Adrenal gland (tissue), 12 donors: Measurements from ENCODE around the gene EYS. TPM values are rescaled to one million over a fixed set of nuclear protein-coding genes. Genes with fewer than 3 reads are reported as not detected.

Experiments
- DNase-seq, 7 donors: peaks; one replicate each; pipeline ENCODE4 v3.0.0-alpha.2; 2019 to 2020
- H3K27ac ChIP-seq, 5 donors: fragments of 200-600 bp; sonication (generic) in 4 of 5; 1 replicate in 3 of 5; 2 replicates in 2 of 5; pipeline versions ENCODE4 v1.5.1 to v1.8.0; 2016 to 2020; ENCODE audit warnings: mild to moderate bottlenecking in 1 of 5
- H3K27me3 ChIP-seq: fragments of 200-600 bp; 2 replicates; pipeline ENCODE4 v1.8.0; 2021
- H3K36me3 ChIP-seq, 2 donors: fragments of 200-600 bp; replicated peaks in 1 of 2; 1 replicate in 1 of 2; 2 replicates in 1 of 2; pipeline versions ENCODE4 v1.5.1 to v1.8.0; 2018 to 2022
- H3K4me1 ChIP-seq, 2 donors: fragments of 200-600 bp; replicated peaks in 1 of 2; 1 replicate in 1 of 2; 2 replicates in 1 of 2; pipeline versions ENCODE4 v1.5.1 to v1.8.0; 2018 to 2021
- H3K4me3 ChIP-seq, 4 donors: fragments of 200-600 bp; sonication (generic) in 3 of 4; one replicate each; pipeline ENCODE4 v1.5.1; 2016 to 2018
- H3K9me3 ChIP-seq, 3 donors: fragments of 200-600 bp; sonication (generic) in 1 of 3; replicated peaks in 1 of 3; 1 replicate in 2 of 3; 2 replicates in 1 of 3; pipeline versions ENCODE4 v1.5.1 to v1.8.0; 2016 to 2021
- POLR2A ChIP-seq, 2 donors: fragments of 450-650 bp; IDR thresholded peaks; one replicate each; pipeline ENCODE4 v1.6.1; 2017; ENCODE audit warnings: antibody characterized with exemption in 2 of 2, mild to moderate bottlenecking in 2 of 2, moderate library complexity in 1 of 2
- WGBS, 4 donors: extraction: QIAGEN DNeasy Blood & Tissue Kit in 2 of 4; methylation state at CpG; one replicate each; pipeline versions ENCODE4 v1.1.5 to v1.1.7; 2013 to 2017; 5-methylcytosine and 5-hydroxymethylcytosine counted together
- intact Hi-C, 2 donors: fragments of 100-400 bp; cut with DNase I; formaldehyde crosslinking; loops; one replicate each; pipeline versions ENCODE4 v1.14.1 to v1.15.0; 2022 to 2023
- polyA plus RNA-seq, 3 donors: library from polyadenylated mRNA; stranded (reverse); fragments of 200-250 nt in 2 of 3; fragments of 350-450 nt in 1 of 3; fragmentation: Illumina TruSeq in 1 of 3; extraction: RNeasy Lipid Tissue Mini Kit (QIAGEN cat#74804) in 1 of 3; gene quantifications; one replicate each; pipeline ENCODE4 v1.2.3, GENCODE V29; 2013 to 2014
- total RNA-seq, 9 donors: library from RNA; depleted of rRNA in 4 of 9; stranded (reverse); fragments of >200 nt in 4 of 9; fragments of 120-200 nt in 1 of 9; fragmentation: NEBNext Ultra II Directional in 1 of 9; extraction: Animal tissue kit (Norgen Biotek cat#: 25700) in 1 of 9; gene quantifications; one replicate each; pipeline versions ENCODE4 v1.1.0 to v1.2.4, GENCODE V29; 2013 to 2023
- TF ChIP-seq, protein P1 (sequence below), 6 experiments: fragments of 450-650 bp in 4 of 6; fragments of 200-600 bp in 2 of 6; sonication (generic) in 1 of 6; IDR thresholded peaks; 1 replicate in 5 of 6; 2 replicates in 1 of 6; pipeline versions ENCODE4 v1.5.1 to v1.8.0; 2016 to 2021; ENCODE audit warnings: antibody characterized with exemption in 6 of 6, mild to moderate bottlenecking in 2 of 6, moderate library complexity in 1 of 6
- donor health status: healthy with polysubstance abuse.
- donor health status: Bipolar disorder and iron deficiency.
- donor health status: DM: yes; HTN: yes; CAD: no.
- donor health status: DM: no; HTN: no; CAD: no.
- donor health status: DM: no; HTN: no; CAD: no.
- donor health status: DM: yes; HTN: yes; CAD: no.

EYS gene
- total and polyA plus RNA-seq, 12 donors, result 0.03 to 3.1 (median 0.18) TPM; not detected in 7

- Histone ChIP-seq H3K27ac (no peak overlapping the region), H3K27me3 (no peaks in the 10 kb centered on the region), H3K4me1 (no peaks in the 10 kb centered on the region), H3K36me3 (no peaks in the 10 kb centered on the region), H3K9me3 (no peaks in the 10 kb centered on the region), H3K4me3 (no peak overlapping the region)
- intact Hi-C loops, result no loop called here
- WGBS, 4 donors, result 77 to 92% (median 81%) methylated on average over 1 of the region's 1 CpG
- no peak for DNase-seq
- TF ChIP-seq, protein P1, sequence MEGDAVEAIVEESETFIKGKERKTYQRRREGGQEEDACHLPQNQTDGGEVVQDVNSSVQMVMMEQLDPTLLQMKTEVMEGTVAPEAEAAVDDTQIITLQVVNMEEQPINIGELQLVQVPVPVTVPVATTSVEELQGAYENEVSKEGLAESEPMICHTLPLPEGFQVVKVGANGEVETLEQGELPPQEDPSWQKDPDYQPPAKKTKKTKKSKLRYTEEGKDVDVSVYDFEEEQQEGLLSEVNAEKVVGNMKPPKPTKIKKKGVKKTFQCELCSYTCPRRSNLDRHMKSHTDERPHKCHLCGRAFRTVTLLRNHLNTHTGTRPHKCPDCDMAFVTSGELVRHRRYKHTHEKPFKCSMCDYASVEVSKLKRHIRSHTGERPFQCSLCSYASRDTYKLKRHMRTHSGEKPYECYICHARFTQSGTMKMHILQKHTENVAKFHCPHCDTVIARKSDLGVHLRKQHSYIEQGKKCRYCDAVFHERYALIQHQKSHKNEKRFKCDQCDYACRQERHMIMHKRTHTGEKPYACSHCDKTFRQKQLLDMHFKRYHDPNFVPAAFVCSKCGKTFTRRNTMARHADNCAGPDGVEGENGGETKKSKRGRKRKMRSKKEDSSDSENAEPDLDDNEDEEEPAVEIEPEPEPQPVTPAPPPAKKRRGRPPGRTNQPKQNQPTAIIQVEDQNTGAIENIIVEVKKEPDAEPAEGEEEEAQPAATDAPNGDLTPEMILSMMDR (IDR thresholded peaks at IDR 0.05), result no peak
- TF ChIP-seq POLR2A (IDR thresholded peaks at IDR 0.05), result no peak
Observed at GRCh38 chr6:65055545-65055944, 651.5 kb downstream of the EYS start.

GRCh38 chr6:65052626-65053025 lies 654.4 kb downstream of the EYS start:
- WGBS, 4 donors, result 48 to 67% (median 56%) methylated on average over 2 of the region's 2 CpGs
- Histone ChIP-seq H3K9me3 (no peaks in the 10 kb centered on the region), H3K27me3 (no peaks in the 10 kb centered on the region), H3K36me3 (no peaks in the 10 kb centered on the region), H3K4me3 (no peak overlapping the region), H3K4me1 (no peaks in the 10 kb centered on the region), H3K27ac (no peak overlapping the region)
- TF ChIP-seq, protein P1 (IDR thresholded peaks at IDR 0.05), result no peak
- TF ChIP-seq POLR2A (IDR thresholded peaks at IDR 0.05), result no peak
- no peak for DNase-seq
- intact Hi-C loops, result no loop called here

- intact Hi-C loops, result no loop called here
- DNase-seq, result no peak
Observed at GRCh38 chr6:65045801-65046200, 661.2 kb downstream of the EYS start.

DNA sequence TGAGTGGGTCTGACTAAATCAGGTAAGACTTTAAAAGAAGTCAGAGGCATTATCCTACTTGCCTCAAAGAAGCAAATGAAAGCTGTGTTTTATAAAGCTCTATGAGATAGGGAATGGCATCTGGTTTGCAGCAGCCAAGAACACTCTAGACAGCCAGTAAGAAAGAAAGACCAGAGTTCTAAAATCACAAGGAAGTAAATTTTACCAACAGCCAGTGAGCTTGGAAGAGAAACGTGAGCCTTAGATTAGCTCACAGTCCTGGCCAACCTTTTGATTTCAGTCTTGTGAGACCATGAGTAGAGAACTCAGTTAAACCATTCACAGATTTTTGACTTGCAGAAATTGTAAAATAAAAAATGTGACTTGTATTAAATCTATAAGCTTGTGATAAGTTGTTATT lies 693.0 kb downstream of the EYS start:
- DNase-seq, result no peak
- H3K27me3 ChIP-seq, result no peaks in the 10 kb centered on the region
- H3K36me3 ChIP-seq, result no peaks in the 10 kb centered on the region
- peaks cover 0 to 7% (median 0%) of the 10 kb centered on the region in 3 donors for H3K9me3 ChIP-seq
- no peaks in the 10 kb centered on the region for H3K4me1 ChIP-seq
- intact Hi-C loops, result no loop called here
- no peak overlapping the region for H3K27ac ChIP-seq
- no peak overlapping the region for H3K4me3 ChIP-seq
- WGBS, 4 donors, result 60 to 79% (median 71%) methylated on average over 1 of the region's 1 CpG
- TF ChIP-seq, protein P1 (IDR thresholded peaks at IDR 0.05), result no peak
- TF ChIP-seq POLR2A (IDR thresholded peaks at IDR 0.05), result no peak

More at GRCh38 chr6:65045801-65046200, 661.2 kb downstream of the EYS start:
- H3K4me1 ChIP-seq, result no peaks in the 10 kb centered on the region
- TF ChIP-seq, protein P1 (IDR thresholded peaks at IDR 0.05), result no peak
- TF ChIP-seq POLR2A (IDR thresholded peaks at IDR 0.05), result no peak
- H3K27me3 ChIP-seq, result no peaks in the 10 kb centered on the region
- H3K4me3 ChIP-seq, result no peak overlapping the region
- no peak overlapping the region for H3K27ac ChIP-seq
- H3K9me3 ChIP-seq, result no peaks in the 10 kb centered on the region
- H3K36me3 ChIP-seq, result no peaks in the 10 kb centered on the region
